Measurements from ENCODE around the gene ADAMTS15.

DNA sequence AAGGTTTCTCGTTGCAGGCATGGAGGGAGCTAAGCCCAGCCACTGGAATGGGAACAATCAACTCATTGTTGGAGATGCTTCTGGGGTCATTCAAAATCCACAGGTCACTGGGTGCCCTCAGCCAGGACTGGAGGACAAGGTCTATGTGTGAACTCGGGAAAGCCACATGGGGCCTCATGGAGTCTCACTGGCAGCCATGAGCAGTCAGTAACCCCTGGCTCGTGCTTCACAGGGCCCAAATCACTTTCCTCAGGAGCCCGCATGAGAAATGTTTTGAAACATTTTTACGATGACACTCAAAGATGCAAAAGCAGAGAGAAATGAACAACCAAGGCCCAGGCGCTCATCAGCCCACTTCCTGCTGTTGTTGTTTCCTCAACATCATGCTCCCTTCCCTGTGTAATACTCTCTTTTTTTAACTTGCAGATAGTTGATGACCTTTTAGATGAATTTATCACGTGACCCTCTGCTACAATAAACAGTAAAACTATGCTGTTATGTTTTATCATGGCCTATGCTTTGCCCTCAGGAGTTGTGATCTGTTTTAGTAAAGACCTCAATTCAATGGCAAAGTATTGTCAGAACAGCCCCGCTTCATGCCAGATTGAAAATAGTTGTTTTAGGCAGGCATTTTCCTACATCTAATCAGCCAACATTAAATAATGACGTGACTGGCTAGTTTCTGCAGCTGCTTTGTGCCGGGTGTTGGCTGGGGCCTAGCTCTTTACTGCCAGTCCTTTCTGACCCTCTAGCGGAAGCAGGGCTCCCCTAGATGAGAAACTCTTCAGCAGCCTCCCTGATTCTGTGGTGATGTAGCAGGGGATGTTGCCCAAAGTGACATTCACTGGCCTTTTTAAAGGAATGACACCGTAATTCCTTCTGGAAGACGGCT lies 39.7 kb downstream of the ADAMTS15 start:
- no peak for TF ChIP-seq EZH2 (IDR thresholded peaks at IDR 0.05; ENCODE audit: borderline replicate concordance, insufficient read depth, low read depth, low read length, poor library complexity, severe bottlenecking)
- TF ChIP-seq, protein P1, sequence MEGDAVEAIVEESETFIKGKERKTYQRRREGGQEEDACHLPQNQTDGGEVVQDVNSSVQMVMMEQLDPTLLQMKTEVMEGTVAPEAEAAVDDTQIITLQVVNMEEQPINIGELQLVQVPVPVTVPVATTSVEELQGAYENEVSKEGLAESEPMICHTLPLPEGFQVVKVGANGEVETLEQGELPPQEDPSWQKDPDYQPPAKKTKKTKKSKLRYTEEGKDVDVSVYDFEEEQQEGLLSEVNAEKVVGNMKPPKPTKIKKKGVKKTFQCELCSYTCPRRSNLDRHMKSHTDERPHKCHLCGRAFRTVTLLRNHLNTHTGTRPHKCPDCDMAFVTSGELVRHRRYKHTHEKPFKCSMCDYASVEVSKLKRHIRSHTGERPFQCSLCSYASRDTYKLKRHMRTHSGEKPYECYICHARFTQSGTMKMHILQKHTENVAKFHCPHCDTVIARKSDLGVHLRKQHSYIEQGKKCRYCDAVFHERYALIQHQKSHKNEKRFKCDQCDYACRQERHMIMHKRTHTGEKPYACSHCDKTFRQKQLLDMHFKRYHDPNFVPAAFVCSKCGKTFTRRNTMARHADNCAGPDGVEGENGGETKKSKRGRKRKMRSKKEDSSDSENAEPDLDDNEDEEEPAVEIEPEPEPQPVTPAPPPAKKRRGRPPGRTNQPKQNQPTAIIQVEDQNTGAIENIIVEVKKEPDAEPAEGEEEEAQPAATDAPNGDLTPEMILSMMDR (IDR thresholded peaks at IDR 0.05), result no peak

Measured in B cell (primary cell).